ENCODE measurements around the gene C11orf86.

- TF ChIP-seq, protein P1, sequence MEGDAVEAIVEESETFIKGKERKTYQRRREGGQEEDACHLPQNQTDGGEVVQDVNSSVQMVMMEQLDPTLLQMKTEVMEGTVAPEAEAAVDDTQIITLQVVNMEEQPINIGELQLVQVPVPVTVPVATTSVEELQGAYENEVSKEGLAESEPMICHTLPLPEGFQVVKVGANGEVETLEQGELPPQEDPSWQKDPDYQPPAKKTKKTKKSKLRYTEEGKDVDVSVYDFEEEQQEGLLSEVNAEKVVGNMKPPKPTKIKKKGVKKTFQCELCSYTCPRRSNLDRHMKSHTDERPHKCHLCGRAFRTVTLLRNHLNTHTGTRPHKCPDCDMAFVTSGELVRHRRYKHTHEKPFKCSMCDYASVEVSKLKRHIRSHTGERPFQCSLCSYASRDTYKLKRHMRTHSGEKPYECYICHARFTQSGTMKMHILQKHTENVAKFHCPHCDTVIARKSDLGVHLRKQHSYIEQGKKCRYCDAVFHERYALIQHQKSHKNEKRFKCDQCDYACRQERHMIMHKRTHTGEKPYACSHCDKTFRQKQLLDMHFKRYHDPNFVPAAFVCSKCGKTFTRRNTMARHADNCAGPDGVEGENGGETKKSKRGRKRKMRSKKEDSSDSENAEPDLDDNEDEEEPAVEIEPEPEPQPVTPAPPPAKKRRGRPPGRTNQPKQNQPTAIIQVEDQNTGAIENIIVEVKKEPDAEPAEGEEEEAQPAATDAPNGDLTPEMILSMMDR (IDR thresholded peaks at IDR 0.05), result no peak
- TF ChIP-seq POLR2A (IDR thresholded peaks at IDR 0.05; ENCODE audit: low read depth), result no peak
Observed at GRCh38 chr11:66967670-66968425, 7.3 kb upstream of the C11orf86 start.
